COR-L47 (cell line): Measurements from ENCODE around the gene POLR1G.
"Not testable (repeated sequence)": the region's sequence is repeated elsewhere in the genome, so short reads cannot be mapped to it uniquely, and the experiment has no call there.

Source experiments
- DNase-seq: peaks from one replicate; lab custom pipeline; 2025; lab: John Stamatoyannopoulos, UW

POLR1G gene

GRCh38 chr19:45395821-45396617, 10.4 kb upstream of the POLR1G start:
- DNase-seq, result no peak

- DNase-seq, result no peak
These were observed 6.3 kb upstream of the POLR1G start for GRCh38 chr19:45400192-45400591.

GRCh38 chr19:45401815-45402214, 4.6 kb upstream of the POLR1G start:
- DNase-seq, result no peak

GRCh38 chr19:45402298-45403061, 4.0 kb upstream of the POLR1G start:
- DNase-seq, result no peak

- no peak for DNase-seq
These were observed 3.2 kb upstream of the POLR1G start for GRCh38 chr19:45403272-45403671.

- DNase-seq, result peak; percentile 20
These were observed 2.5 kb upstream of the POLR1G start for GRCh38 chr19:45403781-45404556.

GRCh38 chr19:45404557-45405434, 1.6 kb upstream of the POLR1G start, which contains the start of gene PPP1R13L:
Gene PPP1R13L, minus strand, starts transcription at chr19:45405069. Its CDS starts 6,751 bp downstream, at chr19:45398318.
- peak; percentile 71 for DNase-seq

GRCh38 chr19:45405435-45406225, 814 bp upstream of the POLR1G start:
- DNase-seq, result peak; percentile 76

GRCh38 chr19:45407091-45407375, 589 bp downstream of the POLR1G start:
- DNase-seq, result no peak

GRCh38 chr19:45407585-45407984, 1.1 kb downstream of the POLR1G start:
- not testable (repeated sequence) for DNase-seq

GRCh38 chr19:45408121-45408520, 1.7 kb downstream of the POLR1G start:
- no peak for DNase-seq

GRCh38 chr19:45408830-45409556, 2.5 kb downstream of the POLR1G start:
- no peak for DNase-seq

GRCh38 chr19:45409557-45409920, 3.1 kb downstream of the POLR1G start:
- no peak for DNase-seq

GRCh38 chr19:45410330-45410729, 3.9 kb downstream of the POLR1G start:
- DNase-seq, result not testable (repeated sequence)

- no peak for DNase-seq
These were observed 7.1 kb downstream of the POLR1G start for GRCh38 chr19:45413497-45413896.

- no peak for DNase-seq
These were observed 8.0 kb downstream of the POLR1G start for GRCh38 chr19:45414468-45414867.

GRCh38 chr19:45417151-45417550, 10.7 kb downstream of the POLR1G start:
- no peak for DNase-seq

- DNase-seq, result no peak
These were observed 12.4 kb downstream of the POLR1G start for GRCh38 chr19:45418802-45419201.

GRCh38 chr19:45419396-45419795, 13.0 kb downstream of the POLR1G start:
- DNase-seq, result no peak

GRCh38 chr19:45419895-45420294, 13.5 kb downstream of the POLR1G start:
- DNase-seq, result no peak
